IPS-18a (cell line): ENCODE measurements around the gene TRIM17.

Source experiments
- H3K27ac ChIP-seq: one replicate; pipeline ENCODE4 v1.5.1; 2013; ENCODE audit warnings: low read length
- H3K27me3 ChIP-seq: one replicate; pipeline ENCODE4 v1.6.1; 2013; ENCODE audit warnings: mild to moderate bottlenecking, low read length; ENCODE audit not compliant: control insufficient read depth, insufficient read depth
- H3K36me3 ChIP-seq: one replicate; pipeline ENCODE4 v1.6.1; 2013; ENCODE audit warnings: low read depth, low read length; ENCODE audit not compliant: control insufficient read depth
- H3K4me1 ChIP-seq: one replicate; pipeline ENCODE4 v1.6.1; 2013; ENCODE audit warnings: low read depth, low read length; ENCODE audit not compliant: control insufficient read depth
- H3K4me3 ChIP-seq: one replicate; pipeline ENCODE4 v1.5.1; 2013; ENCODE audit warnings: low read length
- H3K9ac ChIP-seq: one replicate; pipeline ENCODE4 v1.6.1; 2013; ENCODE audit warnings: mild to moderate bottlenecking, low read length, moderate library complexity
- H3K9me3 ChIP-seq: one replicate; pipeline ENCODE4 v1.6.1; 2013; ENCODE audit warnings: low read depth, low read length; ENCODE audit not compliant: control insufficient read depth

The TRIM17 gene

GRCh38 chr1:228428412-228428811, 11.8 kb upstream of the TRIM17 start:
- peaks cover 4% of the 10 kb centered on the region for H3K4me1 ChIP-seq
- H3K4me3 ChIP-seq, result no peak overlapping the region
- H3K36me3 ChIP-seq, result no peaks in the 10 kb centered on the region
- H3K27me3 ChIP-seq, result peaks cover 18% of the 10 kb centered on the region
- no peaks in the 10 kb centered on the region for H3K9me3 ChIP-seq
- no peak overlapping the region for H3K9ac ChIP-seq
- no peak overlapping the region for H3K27ac ChIP-seq

- Histone ChIP-seq H3K36me3 (no peaks in the 10 kb centered on the region), H3K4me1 (peaks cover 4% of the 10 kb centered on the region), H3K27me3 (peaks cover 35% of the 10 kb centered on the region), H3K9ac (no peak overlapping the region), H3K27ac (no peak overlapping the region), H3K4me3 (no peak overlapping the region), H3K9me3 (no peaks in the 10 kb centered on the region)
Measured at GRCh38 chr1:228426518-228427175, 10.0 kb upstream of the TRIM17 start.

- Histone ChIP-seq H3K9ac (no peak overlapping the region), H3K27me3 (peaks cover 47% of the 10 kb centered on the region), H3K4me3 (no peak overlapping the region), H3K9me3 (no peaks in the 10 kb centered on the region), H3K36me3 (no peaks in the 10 kb centered on the region), H3K4me1 (peaks cover 4% of the 10 kb centered on the region), H3K27ac (no peak overlapping the region)
Measured at GRCh38 chr1:228424685-228425660, 8.3 kb upstream of the TRIM17 start.

GRCh38 chr1:228423404-228424053, 6.9 kb upstream of the TRIM17 start:
- peaks cover 47% of the 10 kb centered on the region for H3K27me3 ChIP-seq
- no peak overlapping the region for H3K4me3 ChIP-seq
- H3K4me1 ChIP-seq, result peaks cover 4% of the 10 kb centered on the region
- H3K9me3 ChIP-seq, result no peaks in the 10 kb centered on the region
- no peak overlapping the region for H3K27ac ChIP-seq
- no peak overlapping the region for H3K9ac ChIP-seq
- no peaks in the 10 kb centered on the region for H3K36me3 ChIP-seq

GRCh38 chr1:228420968-228421826, 4.5 kb upstream of the TRIM17 start:
- H3K4me3 ChIP-seq, result no peak overlapping the region
- no peaks in the 10 kb centered on the region for H3K9me3 ChIP-seq
- no peaks in the 10 kb centered on the region for H3K36me3 ChIP-seq
- peaks cover 63% of the 10 kb centered on the region for H3K27me3 ChIP-seq
- H3K9ac ChIP-seq, result no peak overlapping the region
- H3K4me1 ChIP-seq, result no peaks in the 10 kb centered on the region
- no peak overlapping the region for H3K27ac ChIP-seq

- H3K9ac ChIP-seq, result no peak overlapping the region
- H3K4me1 ChIP-seq, result peaks cover 7% of the 10 kb centered on the region
Measured at GRCh38 chr1:228417483-228418203, 982 bp upstream of the TRIM17 start.

GRCh38 chr1:228417061-228417460, 400 bp upstream of the TRIM17 start:
- Histone ChIP-seq H3K27ac (no peak overlapping the region), H3K9me3 (no peaks in the 10 kb centered on the region), H3K4me3 (peak overlapping the region; percentile 64), H3K36me3 (no peaks in the 10 kb centered on the region), H3K27me3 (peaks cover 79% of the 10 kb centered on the region), H3K4me1 (peaks cover 7% of the 10 kb centered on the region), H3K9ac (no peak overlapping the region)

More at GRCh38 chr1:228417483-228418203, 982 bp upstream of the TRIM17 start:
- Histone ChIP-seq H3K27ac (no peak overlapping the region), H3K4me3 (peak overlapping the region; percentile 64), H3K27me3 (peaks cover 85% of the 10 kb centered on the region), H3K36me3 (no peaks in the 10 kb centered on the region), H3K9me3 (no peaks in the 10 kb centered on the region)

GRCh38 chr1:228415853-228416216, 826 bp downstream of the TRIM17 start:
- Histone ChIP-seq H3K36me3 (no peaks in the 10 kb centered on the region), H3K27me3 (peaks cover 68% of the 10 kb centered on the region), H3K9me3 (no peaks in the 10 kb centered on the region), H3K27ac (no peak overlapping the region), H3K4me1 (peaks cover 7% of the 10 kb centered on the region), H3K9ac (peak overlapping the region; percentile 13), H3K4me3 (peak overlapping the region; percentile 64)

- H3K9me3 ChIP-seq, result no peaks in the 10 kb centered on the region
- peak overlapping the region; percentile 64 for H3K4me3 ChIP-seq
- peaks cover 7% of the 10 kb centered on the region for H3K4me1 ChIP-seq
- H3K9ac ChIP-seq, result no peak overlapping the region
- H3K36me3 ChIP-seq, result no peaks in the 10 kb centered on the region
- H3K27me3 ChIP-seq, result peaks cover 62% of the 10 kb centered on the region
- no peak overlapping the region for H3K27ac ChIP-seq
Measured at GRCh38 chr1:228415221-228415620, 1.4 kb downstream of the TRIM17 start.

GRCh38 chr1:228414511-228415211, 2.0 kb downstream of the TRIM17 start:
- H3K4me1 ChIP-seq, result peaks cover 7% of the 10 kb centered on the region
- H3K9ac ChIP-seq, result no peak overlapping the region
- no peaks in the 10 kb centered on the region for H3K9me3 ChIP-seq
- peaks cover 56% of the 10 kb centered on the region for H3K27me3 ChIP-seq
- no peak overlapping the region for H3K4me3 ChIP-seq
- no peak overlapping the region for H3K27ac ChIP-seq
- H3K36me3 ChIP-seq, result no peaks in the 10 kb centered on the region
